Sigmoid colon (tissue), 7 donors: Measurements from ENCODE around the gene BMP10. TPM values are rescaled to one million over a fixed set of nuclear protein-coding genes. Genes with fewer than 3 reads are reported as not detected.

Experiments used
- DNase-seq: peaks from one replicate; pipeline ENCODE4 v3.0.0-alpha.2; 2019
- H3K27ac ChIP-seq, 4 donors: fragments of 200-600 bp; sonication (generic); one replicate each; pipeline ENCODE4 v1.5.1; 2016 to 2019; ENCODE audit warnings: mild to moderate bottlenecking in 1 of 4
- H3K27me3 ChIP-seq, 3 donors: fragments of 200-600 bp; sonication (generic); one replicate each; pipeline ENCODE4 v1.5.1; 2019; ENCODE audit warnings: mild to moderate bottlenecking in 1 of 3
- H3K36me3 ChIP-seq, 4 donors: fragments of 200-600 bp; sonication (generic); one replicate each; pipeline ENCODE4 v1.5.1; 2016 to 2019
- H3K4me1 ChIP-seq, 4 donors: fragments of 200-600 bp; sonication (generic); one replicate each; pipeline ENCODE4 v1.5.1; 2017 to 2019
- H3K4me3 ChIP-seq, 4 donors: fragments of 200-600 bp; sonication (generic); one replicate each; pipeline ENCODE4 v1.5.1; 2017 to 2019; ENCODE audit warnings: mild to moderate bottlenecking in 2 of 4, moderate library complexity in 1 of 4
- H3K9me3 ChIP-seq, 4 donors: fragments of 200-600 bp in 3 of 4; sonication (generic) in 3 of 4; one replicate each; pipeline versions ENCODE4 v1.5.1 to v1.6.1; 2013 to 2019
- CTCF ChIP-seq, 4 experiments: fragments of 450-650 bp in 3 of 4; fragments of 200-600 bp in 1 of 4; IDR thresholded peaks; one replicate each; pipeline ENCODE4 v1.5.1; 2016 to 2019; ENCODE audit warnings: antibody characterized with exemption in 4 of 4, mild to moderate bottlenecking in 3 of 4, moderate library complexity in 2 of 4
- EP300 ChIP-seq, 4 donors: sonication (generic); formaldehyde crosslinking; IDR thresholded peaks; one replicate each; pipeline ENCODE4 v1.6.1; 2017; ENCODE audit warnings: antibody characterized with exemption in 4 of 4
- POLR2A ChIP-seq, 2 donors: fragments of 450-650 bp; IDR thresholded peaks; one replicate each; pipeline ENCODE4 v1.6.1; 2016; ENCODE audit warnings: antibody characterized with exemption in 2 of 2, mild to moderate bottlenecking in 2 of 2, moderate library complexity in 2 of 2
- POLR2AphosphoS5 ChIP-seq, 4 donors: sonication (generic); formaldehyde crosslinking; IDR thresholded peaks; one replicate each; pipeline ENCODE4 v1.6.1; 2017; ENCODE audit warnings: antibody characterized with exemption in 4 of 4
- WGBS, 2 donors: extraction: QIAGEN DNeasy Blood & Tissue Kit; methylation state at CpG; one replicate each; pipeline ENCODE4 v1.1.7; 2013; 5-methylcytosine and 5-hydroxymethylcytosine counted together
- intact Hi-C: fragments of 100-400 bp; cut with DNase I; formaldehyde crosslinking; loops from one replicate; pipeline ENCODE4 v1.15.1; 2023
- polyA plus RNA-seq, 3 donors: library from polyadenylated mRNA; stranded (reverse); fragments of 200-250 nt; gene quantifications; one replicate each; pipeline ENCODE4 v1.2.3, GENCODE V29; 2013
- total RNA-seq, 4 donors: library from RNA; depleted of rRNA; stranded (reverse); fragments of >200 nt; gene quantifications; one replicate each; pipeline ENCODE4 v1.1.0, GENCODE V29; 2016
- donor health status: healthy with polysubstance abuse.
- donor health status: Bipolar disorder and iron deficiency.
- donor health status: healthy.

Gene BMP10
- not detected for total RNA-seq
- polyA plus RNA-seq: not detected

GRCh38 chr2:68871159-68871764 is at the start of gene BMP10:
Gene BMP10, minus strand, starts transcription at chr2:68871397. Its CDS starts 39 bp downstream, at chr2:68871358.
- TF ChIP-seq POLR2AphosphoS5 (IDR thresholded peaks at IDR 0.05) (no peak), EP300 (IDR thresholded peaks at IDR 0.05) (no peak), CTCF (IDR thresholded peaks at IDR 0.05) (no peak), POLR2A (IDR thresholded peaks at IDR 0.05) (no peak)
- Histone ChIP-seq H3K27ac (no peak within 1 kb of the TSS), H3K4me3 (no peak within 1 kb of the TSS), H3K9me3 (no peaks in the 10 kb centered on the region), H3K36me3 (no peaks in the 10 kb centered on the region), H3K4me1 (no peaks in the 10 kb centered on the region), H3K27me3 (no peaks in the 10 kb centered on the region)
- intact Hi-C loops: no loop called here
- WGBS, 2 donors: 90 to 91% methylated on average over 6 of the region's 6 CpGs
- DNase-seq: no peak

- intact Hi-C loops: no loop called here
- H3K36me3 ChIP-seq: no peaks in the 10 kb centered on the region
- H3K27ac ChIP-seq: no peak overlapping the region
- TF ChIP-seq CTCF (IDR thresholded peaks at IDR 0.05) (no peak), POLR2A (IDR thresholded peaks at IDR 0.05) (no peak), EP300 (IDR thresholded peaks at IDR 0.05) (no peak), POLR2AphosphoS5 (IDR thresholded peaks at IDR 0.05) (no peak)
- no peaks in the 10 kb centered on the region for H3K9me3 ChIP-seq
- peaks cover 0 to 8% (median 0%) of the 10 kb centered on the region in 4 donors for H3K4me1 ChIP-seq
- no peak overlapping the region for H3K4me3 ChIP-seq
- H3K27me3 ChIP-seq: peaks cover 0 to under 1% (median 0%) of the 10 kb centered on the region in 3 donors
- 53 to 79% methylated on average over 6 of the region's 6 CpGs for WGBS, 2 donors
- no peak for DNase-seq
Measured at GRCh38 chr2:68920481-68921170, 49.4 kb upstream of the BMP10 start.

- no peak for DNase-seq
- Histone ChIP-seq H3K9me3 (no peaks in the 10 kb centered on the region), H3K4me3 (no peak overlapping the region), H3K36me3 (no peaks in the 10 kb centered on the region), H3K4me1 (peaks cover 0 to 8% (median 0%) of the 10 kb centered on the region in 4 donors), H3K27me3 (no peaks in the 10 kb centered on the region), H3K27ac (no peak overlapping the region)
- no peak for TF ChIP-seq CTCF (IDR thresholded peaks at IDR 0.05)
- TF ChIP-seq EP300 (IDR thresholded peaks at IDR 0.05): no peak
- no peak for TF ChIP-seq POLR2A (IDR thresholded peaks at IDR 0.05)
- TF ChIP-seq POLR2AphosphoS5 (IDR thresholded peaks at IDR 0.05): no peak
- intact Hi-C loops: no loop called here
- WGBS, 2 donors: 95% methylated on average over 7 of the region's 7 CpGs
Measured at GRCh38 chr2:68918497-68918896, 47.3 kb upstream of the BMP10 start.

GRCh38 chr2:68917034-68917718 is 46.0 kb upstream of the BMP10 start:
- H3K27ac ChIP-seq: no peak overlapping the region
- no peaks in the 10 kb centered on the region for H3K36me3 ChIP-seq
- intact Hi-C loops: no loop called here
- no peaks in the 10 kb centered on the region for H3K27me3 ChIP-seq
- H3K4me1 ChIP-seq: peaks cover 0 to 8% (median 0%) of the 10 kb centered on the region in 4 donors
- TF ChIP-seq POLR2AphosphoS5 (IDR thresholded peaks at IDR 0.05): no peak
- TF ChIP-seq EP300 (IDR thresholded peaks at IDR 0.05): no peak
- 68 to 83% methylated on average over 3 of the region's 3 CpGs for WGBS, 2 donors
- DNase-seq: no peak
- H3K9me3 ChIP-seq: no peaks in the 10 kb centered on the region
- no peak overlapping the region for H3K4me3 ChIP-seq

GRCh38 chr2:68916226-68916625 is 45.0 kb upstream of the BMP10 start:
- 67 to 85% methylated on average over 1 of the region's 1 CpG for WGBS, 2 donors
- intact Hi-C loops: no loop called here
- Histone ChIP-seq H3K9me3 (no peaks in the 10 kb centered on the region), H3K4me1 (peaks cover 0 to 8% (median 0%) of the 10 kb centered on the region in 4 donors), H3K27me3 (no peaks in the 10 kb centered on the region), H3K36me3 (no peaks in the 10 kb centered on the region), H3K4me3 (no peak overlapping the region), H3K27ac (no peak overlapping the region)
- TF ChIP-seq CTCF (IDR thresholded peaks at IDR 0.05): no peak
- TF ChIP-seq EP300 (IDR thresholded peaks at IDR 0.05): no peak
- no peak for TF ChIP-seq POLR2AphosphoS5 (IDR thresholded peaks at IDR 0.05)
- TF ChIP-seq POLR2A (IDR thresholded peaks at IDR 0.05): no peak
- no peak for DNase-seq
